ENCODE measurements around the gene LINGO3.

The LINGO3 gene

GRCh38 chr19:2325281-2326046 lies 17.5 kb upstream of the LINGO3 start:
- DNase-seq (ENCODE audit: low read depth) = no peak
- TF ChIP-seq CTCF (IDR thresholded peaks at IDR 0.05; ENCODE audit: low read depth, low read length, missing control alignments) = no peak
- in situ Hi-C loops (cut with HindIII; ENCODE audit: low sequenced_read_pairs) = loop anchor here (5.0 to 10.0 kb wide), 2 partner anchors 61 to 88 kb away; partner anchors contain the start of genes PLEKHJ1 and SF3A2
- H3K4me3 ChIP-seq (ENCODE audit: low read depth, low read length) = no peak overlapping the region

DNA sequence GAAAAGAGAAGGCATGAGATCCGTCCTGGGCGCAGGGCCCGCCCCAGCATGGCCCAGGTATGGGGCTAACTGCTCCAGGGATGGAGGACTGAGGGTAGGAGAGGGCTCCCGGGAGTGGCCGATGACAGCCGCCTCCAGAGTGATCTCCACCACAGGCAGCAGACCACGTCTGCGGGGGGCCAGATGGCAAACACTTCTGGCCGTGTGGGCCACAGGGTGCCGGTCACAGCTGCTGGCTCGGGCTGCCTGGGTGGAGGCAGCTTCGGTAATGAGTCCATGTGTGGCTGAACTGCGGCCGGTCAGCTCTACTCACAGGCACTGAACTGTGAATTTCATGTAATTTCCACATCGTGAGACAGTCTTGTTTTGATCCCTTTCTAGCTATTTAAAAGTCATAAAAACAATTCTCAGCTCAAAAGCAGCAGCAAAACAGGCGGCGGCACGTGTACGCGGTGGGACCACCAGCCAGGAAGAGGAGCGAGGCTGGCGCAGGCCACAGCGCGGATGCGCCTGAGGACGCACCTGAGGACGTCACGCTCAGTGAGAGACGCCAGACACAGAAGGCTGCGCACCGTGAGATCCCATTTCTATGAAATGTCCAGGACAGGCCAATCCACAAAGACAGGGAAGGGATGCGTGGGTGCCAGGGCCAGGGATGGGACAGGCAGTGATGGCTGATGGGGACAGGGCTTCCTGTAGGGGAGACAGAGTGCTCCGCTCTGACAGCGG lies 16.4 kb upstream of the LINGO3 start:
- DNase-seq (ENCODE audit: low read depth) = no peak
- in situ Hi-C loops (cut with HindIII; ENCODE audit: low sequenced_read_pairs) = loop anchor here (10.0 kb wide), 1 partner anchor 60 kb away; no protein-coding TSS in a partner anchor
- no peak for TF ChIP-seq CTCF (IDR thresholded peaks at IDR 0.05; ENCODE audit: low read depth, low read length, missing control alignments)
- H3K4me3 ChIP-seq (ENCODE audit: low read depth, low read length) = no peak overlapping the region

- H3K4me3 ChIP-seq (ENCODE audit: low read depth, low read length) = no peak overlapping the region
- TF ChIP-seq CTCF (IDR thresholded peaks at IDR 0.05; ENCODE audit: low read depth, low read length, missing control alignments) = no peak
- no peak for DNase-seq (ENCODE audit: low read depth)
- in situ Hi-C loops (cut with HindIII; ENCODE audit: low sequenced_read_pairs) = loop anchor here (10.0 kb wide), 1 partner anchor 59 kb away; no protein-coding TSS in a partner anchor
Observed at GRCh38 chr19:2323707-2324106, 15.8 kb upstream of the LINGO3 start.

- no peak for TF ChIP-seq CTCF (IDR thresholded peaks at IDR 0.05; ENCODE audit: low read depth, low read length, missing control alignments)
- no peak for DNase-seq (ENCODE audit: low read depth)
- no peak overlapping the region for H3K4me3 ChIP-seq (ENCODE audit: low read depth, low read length)
- in situ Hi-C loops (cut with HindIII; ENCODE audit: low sequenced_read_pairs) = loop anchor here (10.0 kb wide), 1 partner anchor 57 kb away; no protein-coding TSS in a partner anchor
Observed at GRCh38 chr19:2321565-2322283, 13.8 kb upstream of the LINGO3 start.

DNA sequence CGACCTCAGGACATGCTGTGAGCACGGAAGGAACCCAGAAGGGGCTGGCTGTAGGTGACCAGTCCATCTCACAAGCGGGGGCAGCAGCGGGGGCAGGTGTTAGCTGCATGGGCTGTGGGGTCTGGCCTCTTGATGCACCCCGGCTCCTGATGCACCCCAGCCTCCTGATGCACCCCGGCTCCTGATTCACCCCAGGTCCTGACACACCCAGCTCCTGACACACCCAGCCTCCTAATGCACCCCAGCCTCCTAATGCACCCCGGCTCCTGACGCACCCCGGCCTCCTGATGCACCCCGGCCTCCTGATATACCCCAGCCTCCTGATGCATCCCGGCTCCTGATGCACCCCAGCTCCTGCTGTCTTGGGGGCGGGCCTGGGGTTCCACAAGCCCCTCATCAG lies 13.0 kb upstream of the LINGO3 start:
- DNase-seq (ENCODE audit: low read depth) = no peak
- in situ Hi-C loops (cut with HindIII; ENCODE audit: low sequenced_read_pairs) = loop anchor here (10.0 kb wide), 1 partner anchor 56 kb away; no protein-coding TSS in a partner anchor
- no peak overlapping the region for H3K4me3 ChIP-seq (ENCODE audit: low read depth, low read length)
- no peak for TF ChIP-seq CTCF (IDR thresholded peaks at IDR 0.05; ENCODE audit: low read depth, low read length, missing control alignments)

DNA sequence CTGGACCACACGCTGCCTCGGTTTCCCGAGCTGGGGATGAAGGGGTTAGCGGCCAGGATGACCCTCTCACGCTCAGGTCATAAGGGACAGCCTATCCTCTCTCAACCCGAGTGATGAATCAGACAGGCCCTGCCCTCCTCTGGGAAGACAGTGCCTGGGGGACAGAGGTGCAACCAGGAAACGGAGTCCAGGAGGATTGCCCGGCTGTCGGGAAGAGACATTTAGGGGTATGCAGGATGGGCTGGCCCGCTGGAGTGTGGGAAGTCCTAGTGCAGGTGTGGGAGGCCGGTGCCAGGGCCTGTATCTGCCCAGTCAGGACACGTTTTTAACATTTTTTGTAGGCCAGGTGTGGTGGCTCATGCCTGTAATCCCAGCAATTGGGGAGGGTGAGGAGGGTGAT lies 12.1 kb upstream of the LINGO3 start:
- no peak for TF ChIP-seq CTCF (IDR thresholded peaks at IDR 0.05; ENCODE audit: low read depth, low read length, missing control alignments)
- in situ Hi-C loops (cut with HindIII; ENCODE audit: low sequenced_read_pairs) = loop anchor here (10.0 kb wide), 1 partner anchor 55 kb away; no protein-coding TSS in a partner anchor

More for the DNA sequence above, 12.1 kb upstream of the LINGO3 start:
- H3K4me3 ChIP-seq (ENCODE audit: low read depth, low read length) = no peak overlapping the region
- no peak for DNase-seq (ENCODE audit: low read depth)

Measured in astrocyte of the cerebellum (primary cell).